Right lobe of liver (tissue), 4 donors: ENCODE data around the gene TRAF1.

Experiments used
- POLR2A ChIP-seq: fragments of 450-650 bp; IDR thresholded peaks from one replicate; pipeline ENCODE4 v1.6.1; 2017; ENCODE audit warnings: antibody characterized with exemption, mild to moderate bottlenecking
- TF ChIP-seq, protein P1 (sequence below), 4 donors: fragments of 200-600 bp in 3 of 4; fragments of 450-650 bp in 1 of 4; IDR thresholded peaks; one replicate each; pipeline versions ENCODE4 v1.5.1 to v1.8.0; 2016 to 2022; ENCODE audit warnings: antibody characterized with exemption in 4 of 4, mild to moderate bottlenecking in 2 of 4
- donor health status: DM: no; HTN: no; CAD: no.
- donor health status: DM: no; HTN: no; CAD: no.
- donor health status: DM: no; HTN: yes; CAD: no.

DNA sequence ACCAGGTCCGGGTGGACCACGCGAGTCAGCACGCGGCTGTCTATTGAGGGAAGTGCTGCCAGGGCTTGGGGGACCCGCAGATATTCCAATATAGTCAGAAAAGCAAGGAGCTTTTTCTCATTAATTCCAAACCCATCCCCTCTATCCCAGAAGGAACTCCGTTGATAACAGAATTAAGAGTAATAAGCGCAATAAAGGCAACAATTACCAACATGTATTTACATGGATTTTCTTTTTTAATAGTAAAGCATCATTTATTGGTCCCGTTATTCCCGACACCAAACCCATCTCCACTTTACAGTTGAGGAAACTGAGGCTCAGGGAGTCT, 57.3 kb downstream of the TRAF1 start:
- TF ChIP-seq, protein P1, sequence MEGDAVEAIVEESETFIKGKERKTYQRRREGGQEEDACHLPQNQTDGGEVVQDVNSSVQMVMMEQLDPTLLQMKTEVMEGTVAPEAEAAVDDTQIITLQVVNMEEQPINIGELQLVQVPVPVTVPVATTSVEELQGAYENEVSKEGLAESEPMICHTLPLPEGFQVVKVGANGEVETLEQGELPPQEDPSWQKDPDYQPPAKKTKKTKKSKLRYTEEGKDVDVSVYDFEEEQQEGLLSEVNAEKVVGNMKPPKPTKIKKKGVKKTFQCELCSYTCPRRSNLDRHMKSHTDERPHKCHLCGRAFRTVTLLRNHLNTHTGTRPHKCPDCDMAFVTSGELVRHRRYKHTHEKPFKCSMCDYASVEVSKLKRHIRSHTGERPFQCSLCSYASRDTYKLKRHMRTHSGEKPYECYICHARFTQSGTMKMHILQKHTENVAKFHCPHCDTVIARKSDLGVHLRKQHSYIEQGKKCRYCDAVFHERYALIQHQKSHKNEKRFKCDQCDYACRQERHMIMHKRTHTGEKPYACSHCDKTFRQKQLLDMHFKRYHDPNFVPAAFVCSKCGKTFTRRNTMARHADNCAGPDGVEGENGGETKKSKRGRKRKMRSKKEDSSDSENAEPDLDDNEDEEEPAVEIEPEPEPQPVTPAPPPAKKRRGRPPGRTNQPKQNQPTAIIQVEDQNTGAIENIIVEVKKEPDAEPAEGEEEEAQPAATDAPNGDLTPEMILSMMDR (IDR thresholded peaks at IDR 0.05): peak in 1 of 4 donors; percentile 2
- TF ChIP-seq POLR2A: no peak
